ENCODE data around the gene B3GLCT.

The B3GLCT gene

GRCh38 chr13:31199849-31200636 lies at the start of gene B3GLCT:
B3GLCT (plus strand) TSS chr13:31199975; CDS start chr13:31200085, 110 bp downstream.
- Histone ChIP-seq H4K20me1 (no peaks in the 10 kb centered on the region), H3K4me3 (peak within 1 kb of the TSS; percentile 90), H3K4me1 (peaks cover 11% of the 10 kb centered on the region), H3K4me2 (peak within 1 kb of the TSS; percentile 86), H3K9ac (peak within 1 kb of the TSS; percentile 89), H3K27me3 (peaks cover 9% of the 10 kb centered on the region), H3K9me3 (no peaks in the 10 kb centered on the region), H3K36me3 (no peaks in the 10 kb centered on the region), H3K27ac (peak within 1 kb of the TSS; percentile 86)
- no peak for TF ChIP-seq Cebpa-rat (IDR thresholded peaks at IDR 0.05)

- H3K27me3 ChIP-seq: no peaks in the 10 kb centered on the region
Measured at GRCh38 chr13:31150315-31150985, 49.3 kb upstream of the B3GLCT start.

GRCh38 chr13:31151837-31152236 lies 47.9 kb upstream of the B3GLCT start:
- Histone ChIP-seq H3K27me3 (no peaks in the 10 kb centered on the region), H3K27ac (no peak overlapping the region), H3K4me2 (no peak overlapping the region), H3K9ac (no peak overlapping the region), H3K36me3 (peaks cover 95% of the 10 kb centered on the region), H3K4me1 (no peaks in the 10 kb centered on the region), H3K9me3 (no peaks in the 10 kb centered on the region), H4K20me1 (no peaks in the 10 kb centered on the region), H3K4me3 (no peak overlapping the region)
- TF ChIP-seq Cebpa-rat (IDR thresholded peaks at IDR 0.05): peak; percentile 85; the same call in 1 of the 2 replicates

More at GRCh38 chr13:31150315-31150985, 49.3 kb upstream of the B3GLCT start:
- Histone ChIP-seq H3K4me3 (no peak overlapping the region), H4K20me1 (no peaks in the 10 kb centered on the region), H3K9ac (no peak overlapping the region), H3K9me3 (no peaks in the 10 kb centered on the region), H3K36me3 (peaks cover 98% of the 10 kb centered on the region), H3K27ac (no peak overlapping the region), H3K4me1 (no peaks in the 10 kb centered on the region), H3K4me2 (no peak overlapping the region)
- TF ChIP-seq Cebpa-rat (IDR thresholded peaks at IDR 0.05): no peak

- Histone ChIP-seq H3K36me3 (peaks cover 72% of the 10 kb centered on the region), H3K9ac (no peak overlapping the region), H3K9me3 (no peaks in the 10 kb centered on the region), H3K4me2 (no peak overlapping the region), H3K27ac (no peak overlapping the region), H3K4me1 (peaks cover 16% of the 10 kb centered on the region), H3K4me3 (no peak overlapping the region), H4K20me1 (peaks cover 19% of the 10 kb centered on the region), H3K27me3 (no peaks in the 10 kb centered on the region)
- no peak for TF ChIP-seq Cebpa-rat (IDR thresholded peaks at IDR 0.05)
Measured at GRCh38 chr13:31154939-31155338, 44.8 kb upstream of the B3GLCT start.

GRCh38 chr13:31159306-31159705 lies 40.5 kb upstream of the B3GLCT start:
- no peaks in the 10 kb centered on the region for H3K27me3 ChIP-seq
- peaks cover 30% of the 10 kb centered on the region for H3K36me3 ChIP-seq
- H3K4me1 ChIP-seq: peaks cover 30% of the 10 kb centered on the region
- peak overlapping the region; percentile 82 for H3K4me2 ChIP-seq
- no peak for TF ChIP-seq Cebpa-rat (IDR thresholded peaks at IDR 0.05)
- no peaks in the 10 kb centered on the region for H3K9me3 ChIP-seq
- peaks cover 36% of the 10 kb centered on the region for H4K20me1 ChIP-seq
- 0 out of 2 replicates have a peak overlapping the region, but pooled peaks have one; percentile 90 for H3K9ac ChIP-seq
- no peak overlapping the region for H3K27ac ChIP-seq
- peak overlapping the region; percentile 91; the same call in 1 of the 2 replicates for H3K4me3 ChIP-seq

GRCh38 chr13:31160857-31161556 lies 38.8 kb upstream of the B3GLCT start:
- H3K4me3 ChIP-seq: peak overlapping the region; percentile 91
- peak overlapping the region; percentile 85 for H3K27ac ChIP-seq
- no peaks in the 10 kb centered on the region for H3K27me3 ChIP-seq
- H3K4me2 ChIP-seq: peak overlapping the region; percentile 82
- no peak for TF ChIP-seq Cebpa-rat (IDR thresholded peaks at IDR 0.05)
- peaks cover 15% of the 10 kb centered on the region for H3K36me3 ChIP-seq
- H4K20me1 ChIP-seq: peaks cover 36% of the 10 kb centered on the region
- H3K9me3 ChIP-seq: no peaks in the 10 kb centered on the region
- H3K9ac ChIP-seq: peak overlapping the region; percentile 90
- H3K4me1 ChIP-seq: peaks cover 30% of the 10 kb centered on the region

- Histone ChIP-seq H3K27me3 (no peaks in the 10 kb centered on the region), H3K4me1 (peaks cover 30% of the 10 kb centered on the region), H3K27ac (peak within 1 kb of the TSS; percentile 85), H3K9ac (peak within 1 kb of the TSS; percentile 90), H4K20me1 (peaks cover 36% of the 10 kb centered on the region), H3K4me3 (peak within 1 kb of the TSS; percentile 91), H3K36me3 (peaks cover 9% of the 10 kb centered on the region), H3K4me2 (peak within 1 kb of the TSS; percentile 82), H3K9me3 (no peaks in the 10 kb centered on the region)
- TF ChIP-seq Cebpa-rat (IDR thresholded peaks at IDR 0.05): no peak
Measured at GRCh38 chr13:31161557-31162150, 38.1 kb upstream of the B3GLCT start, which contains the start of gene HSPH1. HSPH1 (minus strand) TSS chr13:31161904; CDS start chr13:31161582, 322 bp downstream.

- peaks cover 30% of the 10 kb centered on the region for H3K4me1 ChIP-seq
- H3K27me3 ChIP-seq: no peaks in the 10 kb centered on the region
- H3K27ac ChIP-seq: peak overlapping the region; percentile 79
- H3K9me3 ChIP-seq: no peaks in the 10 kb centered on the region
- H3K9ac ChIP-seq: peak overlapping the region; percentile 83
- no peak for TF ChIP-seq Cebpa-rat (IDR thresholded peaks at IDR 0.05)
- H3K4me3 ChIP-seq: peak overlapping the region; percentile 91
- H3K4me2 ChIP-seq: peak overlapping the region; percentile 79
- H3K36me3 ChIP-seq: peaks cover 5% of the 10 kb centered on the region; the same call in 1 of the 2 replicates
- H4K20me1 ChIP-seq: peaks cover 36% of the 10 kb centered on the region
Measured at GRCh38 chr13:31162151-31163008, 37.4 kb upstream of the B3GLCT start.
